Measurements from ENCODE around the gene UBXN11. TPM values are rescaled to one million over a fixed set of nuclear protein-coding genes. Genes with fewer than 3 reads are reported as not detected.

UBXN11 gene
- total RNA-seq, 1 experiment from 2014 or later = 12.5 TPM

DNA sequence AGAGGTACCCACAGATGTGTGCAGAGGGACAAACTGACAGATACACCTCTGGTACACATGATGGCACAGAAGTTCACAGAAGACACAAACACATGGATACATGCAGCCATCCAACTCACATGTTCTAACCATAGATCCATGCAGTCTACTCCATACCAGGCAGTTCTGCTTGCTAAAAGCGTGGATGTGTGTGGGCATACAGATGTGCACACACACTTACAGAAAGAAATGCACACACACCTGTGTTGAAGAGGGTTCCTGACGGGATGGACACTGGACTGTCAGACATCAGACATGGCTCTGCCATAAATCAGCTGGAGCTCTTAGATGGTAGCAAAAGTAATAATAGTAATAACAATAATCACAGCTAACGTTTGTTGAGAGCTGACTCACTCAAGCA lies 18.1 kb upstream of the UBXN11 start:
- Mint-ChIP-seq H3K27me3 (ENCODE audit: insufficient read depth, unreplicated experiment) (no peaks in the 10 kb centered on the region), H3K4me3 (ENCODE audit: unreplicated experiment) (no peak overlapping the region), H3K9me3 (ENCODE audit: unreplicated experiment) (no peaks in the 10 kb centered on the region), H3K4me1 (ENCODE audit: low read depth, unreplicated experiment) (no peaks in the 10 kb centered on the region), H3K36me3 (ENCODE audit: insufficient read depth, unreplicated experiment) (peaks cover 95% of the 10 kb centered on the region), H3K27ac (ENCODE audit: unreplicated experiment) (no peak overlapping the region)
- no TSS peak for BruUV-seq (replicated peaks)
- no peaks in the 10 kb centered on the region for H3K9me3 ChIP-seq
- CTCF ChIA-PET = no interaction called here
- intact Hi-C loops (cut with micrococcal nuclease; ENCODE audit: unreplicated experiment) = no loop called here
- DNase-seq = no peak
- no peaks in the 10 kb centered on the region for H3K27me3 ChIP-seq (replicated peaks; ENCODE audit: control insufficient read depth, insufficient read depth, low read length)
- H3K4me3 ChIP-seq (ENCODE audit: low read depth, low read length) = no peak overlapping the region
- POLR2A ChIA-PET = no interaction called here
- H3K36me3 ChIP-seq (ENCODE audit: control insufficient read depth, insufficient read depth, low read length) = no peaks in the 10 kb centered on the region
- TF ChIP-seq, protein P1, sequence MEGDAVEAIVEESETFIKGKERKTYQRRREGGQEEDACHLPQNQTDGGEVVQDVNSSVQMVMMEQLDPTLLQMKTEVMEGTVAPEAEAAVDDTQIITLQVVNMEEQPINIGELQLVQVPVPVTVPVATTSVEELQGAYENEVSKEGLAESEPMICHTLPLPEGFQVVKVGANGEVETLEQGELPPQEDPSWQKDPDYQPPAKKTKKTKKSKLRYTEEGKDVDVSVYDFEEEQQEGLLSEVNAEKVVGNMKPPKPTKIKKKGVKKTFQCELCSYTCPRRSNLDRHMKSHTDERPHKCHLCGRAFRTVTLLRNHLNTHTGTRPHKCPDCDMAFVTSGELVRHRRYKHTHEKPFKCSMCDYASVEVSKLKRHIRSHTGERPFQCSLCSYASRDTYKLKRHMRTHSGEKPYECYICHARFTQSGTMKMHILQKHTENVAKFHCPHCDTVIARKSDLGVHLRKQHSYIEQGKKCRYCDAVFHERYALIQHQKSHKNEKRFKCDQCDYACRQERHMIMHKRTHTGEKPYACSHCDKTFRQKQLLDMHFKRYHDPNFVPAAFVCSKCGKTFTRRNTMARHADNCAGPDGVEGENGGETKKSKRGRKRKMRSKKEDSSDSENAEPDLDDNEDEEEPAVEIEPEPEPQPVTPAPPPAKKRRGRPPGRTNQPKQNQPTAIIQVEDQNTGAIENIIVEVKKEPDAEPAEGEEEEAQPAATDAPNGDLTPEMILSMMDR (IDR thresholded peaks at IDR 0.05; ENCODE audit: insufficient read depth in 1 of 2, low read depth in 1 of 2, low read length in 1 of 2, severe bottlenecking in 1 of 2, unreplicated experiment in 1 of 2) = no peak
- H3K4me1 ChIP-seq = no peaks in the 10 kb centered on the region

DNA sequence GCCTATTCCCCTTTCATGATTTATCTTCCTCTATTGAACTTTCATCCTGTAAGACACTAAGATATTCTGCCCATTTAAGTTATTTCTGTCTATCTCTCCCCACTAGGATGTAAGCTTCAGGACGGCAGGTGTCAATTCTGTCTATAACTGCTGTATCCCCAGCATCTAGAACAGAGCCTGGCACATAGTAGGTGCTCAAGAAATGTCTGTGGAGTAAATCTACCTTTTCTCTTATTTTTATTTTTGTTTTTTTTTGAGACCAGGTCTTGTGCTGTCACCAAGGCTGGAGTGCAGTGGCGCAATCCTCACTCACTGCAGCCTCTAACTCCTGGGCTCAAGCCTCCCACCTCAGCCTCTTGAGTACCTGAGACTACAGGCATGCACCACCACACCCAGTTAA lies 16.9 kb upstream of the UBXN11 start:
- Histone ChIP-seq H3K36me3 (ENCODE audit: control insufficient read depth, insufficient read depth, low read length) (no peaks in the 10 kb centered on the region), H3K4me1 (no peaks in the 10 kb centered on the region), H3K9me3 (no peaks in the 10 kb centered on the region), H3K27me3 (replicated peaks; ENCODE audit: control insufficient read depth, insufficient read depth, low read length) (no peaks in the 10 kb centered on the region), H3K4me3 (ENCODE audit: low read depth, low read length) (no peak overlapping the region)
- CTCF ChIA-PET = interaction anchor here (0.6 to 0.7 kb wide), 2 partner anchors 43 to 149 kb away, joined by 3 to 4 read pairs; partner anchors contain the start of gene HMGN2
- TF ChIP-seq, protein P1 (IDR thresholded peaks at IDR 0.05; ENCODE audit: insufficient read depth in 1 of 2, low read depth in 1 of 2, low read length in 1 of 2, severe bottlenecking in 1 of 2, unreplicated experiment in 1 of 2) = no peak
- intact Hi-C loops (cut with micrococcal nuclease; ENCODE audit: unreplicated experiment) = no loop called here
- no TSS peak for BruUV-seq (replicated peaks)
- no peaks in the 10 kb centered on the region for H3K4me1 Mint-ChIP-seq (ENCODE audit: low read depth, unreplicated experiment)
- POLR2A ChIA-PET = no interaction called here
- DNase-seq = no peak
- no peaks in the 10 kb centered on the region for H3K27me3 Mint-ChIP-seq (ENCODE audit: insufficient read depth, unreplicated experiment)
- H3K27ac Mint-ChIP-seq (ENCODE audit: unreplicated experiment) = no peak overlapping the region
- H3K4me3 Mint-ChIP-seq (ENCODE audit: unreplicated experiment) = no peak overlapping the region
- H3K36me3 Mint-ChIP-seq (ENCODE audit: insufficient read depth, unreplicated experiment) = peaks cover 92% of the 10 kb centered on the region
- no peaks in the 10 kb centered on the region for H3K9me3 Mint-ChIP-seq (ENCODE audit: unreplicated experiment)

DNA sequence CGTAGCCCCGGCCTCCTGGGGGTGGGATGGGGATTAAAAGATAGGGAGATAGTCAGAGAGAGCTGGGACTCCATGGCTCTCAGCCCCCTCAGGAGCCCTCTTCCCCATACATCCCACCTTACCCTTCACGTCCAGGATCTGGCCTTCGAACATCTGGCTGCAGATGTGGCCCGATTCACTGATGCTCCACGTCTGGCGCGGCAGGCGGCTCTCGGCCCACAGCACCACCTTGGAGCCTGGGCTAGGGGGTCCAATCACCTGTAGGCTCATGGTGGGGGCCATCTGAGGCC lies 15.6 kb upstream of the UBXN11 start:
- CTCF ChIA-PET = interaction anchor here (0.6 to 1.3 kb wide), 3 partner anchors 37 to 177 kb away, joined by 3 to 8 read pairs (median 4); no protein-coding TSS in a partner anchor
- no TSS peak for BruUV-seq (replicated peaks)
- Histone ChIP-seq H3K4me3 (ENCODE audit: low read depth, low read length) (no peak overlapping the region), H3K27me3 (replicated peaks; ENCODE audit: control insufficient read depth, insufficient read depth, low read length) (no peaks in the 10 kb centered on the region), H3K36me3 (ENCODE audit: control insufficient read depth, insufficient read depth, low read length) (no peaks in the 10 kb centered on the region), H3K9me3 (no peaks in the 10 kb centered on the region), H3K4me1 (no peaks in the 10 kb centered on the region)
- H3K36me3 Mint-ChIP-seq (ENCODE audit: insufficient read depth, unreplicated experiment) = peaks cover 90% of the 10 kb centered on the region
- TF ChIP-seq, protein P1 (IDR thresholded peaks at IDR 0.05; ENCODE audit: insufficient read depth in 1 of 2, low read depth in 1 of 2, low read length in 1 of 2, severe bottlenecking in 1 of 2, unreplicated experiment in 1 of 2) = no peak
- DNase-seq = no peak
- H3K9me3 Mint-ChIP-seq (ENCODE audit: unreplicated experiment) = no peaks in the 10 kb centered on the region
- H3K27ac Mint-ChIP-seq (ENCODE audit: unreplicated experiment) = no peak overlapping the region
- no peak overlapping the region for H3K4me3 Mint-ChIP-seq (ENCODE audit: unreplicated experiment)
- H3K4me1 Mint-ChIP-seq (ENCODE audit: low read depth, unreplicated experiment) = no peaks in the 10 kb centered on the region
- H3K27me3 Mint-ChIP-seq (ENCODE audit: insufficient read depth, unreplicated experiment) = no peaks in the 10 kb centered on the region
- intact Hi-C loops (cut with micrococcal nuclease; ENCODE audit: unreplicated experiment) = no loop called here
- POLR2A ChIA-PET = no interaction called here
